ENCODE measurements around the gene NEDD8.
"Not testable (repeated sequence)": the region's sequence is repeated elsewhere in the genome, so short reads cannot be mapped to it uniquely, and the experiment has no call there.

Gene NEDD8

GRCh38 chr14:24245350-24245749 lies 13.2 kb upstream of the NEDD8 start:
- DNase-seq, result not testable (repeated sequence)

- DNase-seq, result no peak
Observed at GRCh38 chr14:24243336-24243836, 11.2 kb upstream of the NEDD8 start.

- no peak for DNase-seq
Observed at GRCh38 chr14:24241829-24242443, 9.8 kb upstream of the NEDD8 start.

- no peak for DNase-seq
Observed at GRCh38 chr14:24240110-24240918, 8.1 kb upstream of the NEDD8 start.

- no peak for DNase-seq
Observed at GRCh38 chr14:24238527-24239037, 6.4 kb upstream of the NEDD8 start.

- no peak for DNase-seq
Observed at GRCh38 chr14:24238123-24238522, 6.0 kb upstream of the NEDD8 start.

- DNase-seq, result no peak
Observed at GRCh38 chr14:24237463-24237955, 5.3 kb upstream of the NEDD8 start.

GRCh38 chr14:24236689-24237462 lies 4.7 kb upstream of the NEDD8 start:
- DNase-seq, result no peak

- DNase-seq, result no peak
Observed at GRCh38 chr14:24235804-24236688, 3.9 kb upstream of the NEDD8 start.

- no peak for DNase-seq
Observed at GRCh38 chr14:24234095-24235005, 2.2 kb upstream of the NEDD8 start.

- no peak for DNase-seq
Observed at GRCh38 chr14:24233538-24233866, 1.3 kb upstream of the NEDD8 start.

- no peak for DNase-seq
Observed at GRCh38 chr14:24232645-24233537, 724 bp upstream of the NEDD8 start, which contains the start of gene GMPR2. Gene GMPR2 (plus strand): TSS chr14:24232929. CDS start chr14:24233254, 325 bp downstream.

- DNase-seq, result no peak
Observed at GRCh38 chr14:24231263-24232120, 675 bp downstream of the NEDD8 start.

- no peak for DNase-seq
Observed at GRCh38 chr14:24228902-24229301, 3.3 kb downstream of the NEDD8 start.

- no peak for DNase-seq
Observed at GRCh38 chr14:24226473-24226872, 5.7 kb downstream of the NEDD8 start.

- DNase-seq, result no peak
Observed at GRCh38 chr14:24224618-24225071, 7.5 kb downstream of the NEDD8 start.

GRCh38 chr14:24222987-24223386 lies 9.2 kb downstream of the NEDD8 start:
- not testable (repeated sequence) for DNase-seq

GRCh38 chr14:24219521-24219920 lies 12.6 kb downstream of the NEDD8 start:
- DNase-seq, result no peak

GRCh38 chr14:24219080-24219479 lies 13.1 kb downstream of the NEDD8 start:
- no peak for DNase-seq

Measured in activated CD8-positive, alpha-beta memory T cell treated with anti-CD3 and anti-CD28 coated beads for 24 hours (primary cell).